GM21390 (cell line): Measurements from ENCODE around the gene RGS12.

ENCODE experiments used
- ATAC-seq: cut with Tn5 transposase; IDR thresholded peaks from one replicate; pipeline ENCODE4 v1.9.1; 2021; ENCODE audit not compliant: unreplicated experiment

Gene RGS12

GRCh38 chr4:3310301-3311094 is 17.7 kb downstream of the RGS12 start:
- ATAC-seq, result no peak

- no peak for ATAC-seq
These were observed 18.2 kb downstream of the RGS12 start for GRCh38 chr4:3311095-3311372.

DNA sequence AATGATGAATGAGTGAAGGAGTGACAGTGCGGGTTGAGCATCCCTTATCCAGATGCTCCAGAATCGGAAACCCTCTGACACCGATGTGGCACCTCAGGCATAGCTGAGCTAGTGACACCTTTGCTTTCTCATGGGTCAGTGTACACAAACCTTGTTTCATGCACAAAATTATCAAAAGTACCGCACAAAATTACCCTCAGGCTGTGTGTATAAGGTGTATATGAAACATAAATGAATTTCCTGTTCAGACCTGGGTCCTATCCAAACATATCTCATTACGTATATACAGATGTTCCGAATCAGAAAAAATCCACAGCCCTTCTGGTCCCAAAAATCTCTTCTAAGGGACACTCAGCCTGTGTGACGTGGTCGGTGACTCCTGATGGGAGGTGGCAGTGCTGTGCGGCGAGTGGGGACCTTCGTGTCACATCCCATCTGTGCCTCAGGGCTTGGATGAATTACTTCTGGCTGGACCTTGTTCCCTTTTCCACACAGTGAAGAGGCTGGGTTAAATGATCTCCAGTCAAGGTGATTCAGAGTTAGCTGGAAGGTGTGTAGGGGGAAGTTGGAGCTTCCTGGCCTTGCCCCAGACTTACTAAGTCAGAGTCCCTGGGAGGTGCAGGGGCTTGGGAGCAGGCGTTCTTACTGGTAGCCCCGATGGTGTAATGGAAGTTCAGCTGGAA is 18.8 kb downstream of the RGS12 start:
- no peak for ATAC-seq

DNA sequence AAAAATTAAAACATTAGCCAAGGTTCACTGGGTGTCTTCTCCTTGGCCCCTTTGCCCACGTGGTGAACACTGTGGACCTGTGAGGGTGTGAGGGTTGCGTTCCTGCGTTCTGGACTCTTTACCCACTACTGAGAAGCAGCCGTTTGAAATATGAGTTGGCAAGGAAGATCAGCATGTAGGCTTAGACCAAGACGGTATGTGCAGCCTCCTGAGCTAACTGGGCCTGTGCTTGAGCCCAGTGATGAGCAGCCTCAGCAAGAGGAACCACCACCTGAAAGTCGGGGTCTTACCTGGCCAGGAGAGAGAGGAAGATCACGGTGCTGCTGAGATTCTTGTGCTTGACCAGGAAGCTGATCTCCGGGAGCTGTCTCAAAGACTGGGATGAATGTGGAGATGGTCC is 19.5 kb downstream of the RGS12 start:
- no peak for ATAC-seq

DNA sequence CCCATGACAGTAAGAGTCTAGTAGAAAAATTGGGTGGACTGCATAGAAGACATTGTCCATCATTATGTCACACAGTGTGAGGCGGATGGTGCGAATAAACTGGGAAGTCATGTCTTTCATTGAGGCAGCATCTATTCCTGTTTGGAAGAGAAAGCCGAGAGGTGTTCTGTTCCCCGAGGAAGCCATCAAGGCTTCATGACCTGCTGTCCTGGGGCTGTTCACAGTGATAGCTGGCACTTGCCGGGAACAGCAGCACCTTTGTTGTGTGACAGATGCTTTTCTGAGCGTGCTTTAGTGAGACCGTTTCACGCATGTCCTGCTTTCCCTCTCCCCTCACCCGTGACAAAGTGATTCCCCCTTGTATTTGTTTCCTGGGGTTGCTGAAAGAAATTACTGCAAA is 20.3 kb downstream of the RGS12 start:
- ATAC-seq, result no peak

- no peak for ATAC-seq
These were observed 20.9 kb downstream of the RGS12 start for GRCh38 chr4:3313556-3314228.

- no peak for ATAC-seq
These were observed 22.0 kb downstream of the RGS12 start for GRCh38 chr4:3314706-3315260.

DNA sequence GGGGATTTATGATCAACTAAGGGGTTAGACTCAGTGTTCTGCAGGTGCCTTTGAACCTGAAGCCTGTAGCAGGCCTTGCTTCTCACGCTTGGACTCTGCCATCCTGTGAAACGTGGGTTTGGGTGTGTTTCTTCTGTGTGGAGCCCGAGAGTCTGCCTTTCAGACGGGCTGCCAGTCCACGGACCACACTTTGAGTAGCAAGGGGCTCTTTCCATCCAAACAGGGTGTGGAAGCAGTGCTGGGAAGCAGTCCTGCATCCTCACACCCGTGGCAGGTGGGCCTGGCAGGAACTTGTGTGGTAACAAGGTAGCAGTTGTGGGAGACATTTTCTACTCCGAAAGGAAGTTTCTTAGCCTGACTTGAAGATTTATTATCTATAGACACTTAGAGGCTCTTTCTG is 22.7 kb downstream of the RGS12 start:
- no peak for ATAC-seq

- no peak for ATAC-seq
These were observed 23.3 kb downstream of the RGS12 start for GRCh38 chr4:3316146-3316545.

GRCh38 chr4:3317011-3317655 is 24.3 kb downstream of the RGS12 start:
- no peak for ATAC-seq

GRCh38 chr4:3317656-3318211 is 24.9 kb downstream of the RGS12 start:
- ATAC-seq, result no peak

DNA sequence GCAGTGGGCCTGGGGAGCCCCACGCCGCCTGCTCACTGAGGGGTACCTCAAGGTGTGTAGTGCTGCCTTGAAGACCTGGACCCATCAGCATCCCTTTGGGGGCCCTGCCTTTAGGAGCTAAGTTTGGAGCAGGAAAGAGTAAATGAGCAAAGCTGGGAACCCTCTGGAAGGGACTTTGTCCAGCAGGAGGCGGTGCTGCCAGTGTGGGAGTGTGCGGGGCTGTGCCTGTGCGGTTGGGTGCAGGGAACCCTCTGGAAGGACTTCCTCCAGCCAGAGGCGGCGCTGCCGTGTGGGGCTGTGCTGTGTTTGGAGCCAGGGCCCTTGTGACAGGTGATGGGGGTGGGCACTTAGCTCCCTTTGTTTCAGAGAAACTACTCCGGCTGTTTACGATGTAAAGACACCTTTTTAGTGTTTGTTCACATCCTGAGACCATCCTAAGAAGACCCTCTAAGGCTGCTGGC is 25.8 kb downstream of the RGS12 start:
- ATAC-seq, result no peak

DNA sequence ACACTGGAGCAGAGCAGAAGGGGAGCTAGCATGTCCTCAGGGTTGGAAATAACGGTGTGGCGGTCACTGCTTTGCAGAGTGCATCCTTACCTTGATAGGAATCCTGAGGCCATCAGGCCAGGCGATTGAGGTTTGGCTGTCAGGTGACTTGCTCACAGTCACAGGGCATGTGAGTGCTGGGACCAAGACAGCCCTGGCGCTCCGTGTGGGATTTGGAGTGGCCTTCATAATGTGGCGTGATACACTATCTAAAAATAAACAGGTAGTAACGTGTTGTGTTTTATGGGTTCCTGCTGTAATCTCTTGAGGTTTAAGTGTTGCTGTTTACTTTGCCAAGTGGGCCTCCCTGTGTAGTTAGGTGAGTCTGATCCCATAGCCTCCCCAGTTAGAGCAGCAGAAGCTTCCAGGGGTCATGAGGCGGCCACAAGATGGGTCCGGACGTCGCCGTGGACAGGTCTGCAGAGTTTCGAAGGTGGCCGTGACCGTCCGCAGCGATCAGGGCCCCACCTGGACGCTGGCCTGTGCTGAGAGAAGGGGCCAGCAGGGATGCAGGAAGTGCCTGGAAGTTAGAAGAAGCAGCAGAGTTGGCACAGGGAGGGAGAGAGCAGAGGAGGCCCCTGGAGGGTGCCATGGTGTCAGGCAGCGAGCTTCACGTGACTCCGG is 27.7 kb downstream of the RGS12 start:
- ATAC-seq, result no peak

GRCh38 chr4:3321295-3321889 is 28.6 kb downstream of the RGS12 start:
- ATAC-seq, result no peak

- ATAC-seq, result no peak
These were observed 29.3 kb downstream of the RGS12 start for GRCh38 chr4:3322059-3322550.

- no peak for ATAC-seq
These were observed 30.3 kb downstream of the RGS12 start for GRCh38 chr4:3323071-3323481.

GRCh38 chr4:3324093-3324815 is 31.4 kb downstream of the RGS12 start:
- no peak for ATAC-seq

- ATAC-seq, result no peak
These were observed 36.2 kb downstream of the RGS12 start for GRCh38 chr4:3328814-3329663.
